SIG-M5 treated with dmso at 0.1 percent for 504 hours (cell line): ENCODE measurements around the gene NWD2.

ENCODE experiments used
- DNase-seq: peaks from one replicate; lab custom pipeline; 2025; ENCODE audit not compliant: unreplicated experiment; lab: John Stamatoyannopoulos, UW

The NWD2 gene

DNA sequence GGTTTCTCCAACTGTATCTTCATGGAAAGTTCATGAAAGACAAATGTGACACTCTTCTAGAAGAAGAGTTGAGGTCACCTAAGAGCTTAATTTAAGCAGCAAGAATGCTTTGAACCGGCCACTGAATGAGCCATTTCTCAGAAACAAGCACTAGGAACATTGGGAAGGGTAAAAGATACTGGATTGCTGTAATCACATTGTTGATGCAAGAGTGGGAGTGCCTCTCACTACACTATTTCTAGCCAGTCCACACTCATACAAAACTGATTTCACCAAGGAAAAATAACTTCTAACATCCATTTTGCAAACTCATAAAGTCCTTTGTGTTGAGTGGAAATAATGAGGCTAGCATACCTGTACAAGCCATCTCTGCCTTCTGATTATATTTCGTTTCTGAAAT lies 221.3 kb downstream of the NWD2 start:
- DNase-seq, result no peak

DNA sequence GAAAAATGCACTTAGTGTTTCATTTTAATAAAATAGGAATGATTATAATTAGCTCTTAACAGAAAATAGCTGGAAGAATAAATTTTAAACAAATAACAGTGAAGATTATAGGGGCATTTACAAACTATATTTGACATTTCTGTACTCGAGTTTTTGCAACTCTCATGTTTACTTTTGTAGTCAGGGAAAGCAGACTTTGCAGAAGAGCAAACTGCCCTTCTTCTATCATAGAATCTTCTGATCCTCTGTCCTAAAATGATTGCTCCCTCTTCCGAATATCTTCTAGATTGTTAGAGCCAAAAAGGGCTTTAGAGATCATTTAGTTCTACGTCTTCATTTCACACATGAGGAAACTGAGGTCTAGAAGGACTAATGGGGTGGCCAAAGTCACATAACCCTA lies 222.7 kb downstream of the NWD2 start:
- no peak for DNase-seq

DNA sequence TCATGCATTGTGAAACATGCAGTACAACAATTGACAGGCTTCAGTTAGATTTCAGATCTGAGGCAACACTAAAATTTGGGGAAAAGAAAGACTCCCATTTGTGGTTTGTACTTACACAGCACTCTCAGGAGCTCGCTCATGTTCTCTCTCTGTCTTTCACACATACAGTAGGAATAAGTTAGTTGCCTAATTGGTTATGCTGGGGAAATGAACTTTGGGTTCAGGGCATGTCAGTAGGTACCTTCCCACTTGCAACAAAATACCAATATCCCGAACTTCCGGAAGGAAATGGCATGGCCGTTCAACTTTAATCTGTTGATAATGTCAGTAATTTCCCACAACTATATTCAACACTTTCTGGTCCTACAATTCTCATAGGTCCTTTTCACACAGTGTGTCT lies 223.3 kb downstream of the NWD2 start:
- DNase-seq, result no peak

DNA sequence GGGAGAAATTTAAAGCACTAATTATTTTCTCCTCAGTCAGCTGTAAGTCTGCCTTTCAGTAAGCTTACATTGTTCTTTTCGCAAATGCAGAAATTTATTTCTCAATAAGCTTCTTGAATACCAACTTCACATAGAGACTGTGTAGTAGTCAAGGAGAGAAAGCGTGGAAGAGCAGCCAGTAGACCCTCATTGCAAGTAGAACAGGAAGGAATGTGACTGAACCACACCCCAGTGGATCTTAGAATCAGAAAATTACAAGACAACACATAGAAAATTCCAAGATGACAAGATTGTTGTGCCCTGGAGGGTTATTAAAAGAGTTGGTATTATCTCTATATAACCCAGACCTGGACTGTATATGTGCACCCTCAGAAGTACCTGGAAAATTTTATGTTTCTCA lies 224.7 kb downstream of the NWD2 start:
- DNase-seq, result no peak

DNA sequence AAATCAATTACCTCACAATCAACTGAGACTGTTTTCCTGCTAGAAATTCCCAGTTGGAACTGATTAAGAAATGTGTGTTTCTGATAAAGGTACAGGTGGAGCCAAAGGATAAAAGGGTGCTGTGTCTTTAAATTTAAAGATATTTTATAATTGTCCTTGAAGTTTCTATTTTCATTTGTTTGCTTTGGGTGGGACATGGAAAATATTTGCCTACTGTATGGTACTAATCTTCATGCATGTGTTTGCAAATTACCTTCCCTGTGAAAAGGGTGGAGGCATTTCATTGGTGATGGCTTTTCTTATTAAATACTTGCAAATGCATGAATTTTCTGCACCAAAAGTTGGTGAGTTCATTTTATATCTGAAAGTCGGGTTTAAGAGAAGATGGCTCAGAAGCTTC lies 225.7 kb downstream of the NWD2 start:
- no peak for DNase-seq

DNA sequence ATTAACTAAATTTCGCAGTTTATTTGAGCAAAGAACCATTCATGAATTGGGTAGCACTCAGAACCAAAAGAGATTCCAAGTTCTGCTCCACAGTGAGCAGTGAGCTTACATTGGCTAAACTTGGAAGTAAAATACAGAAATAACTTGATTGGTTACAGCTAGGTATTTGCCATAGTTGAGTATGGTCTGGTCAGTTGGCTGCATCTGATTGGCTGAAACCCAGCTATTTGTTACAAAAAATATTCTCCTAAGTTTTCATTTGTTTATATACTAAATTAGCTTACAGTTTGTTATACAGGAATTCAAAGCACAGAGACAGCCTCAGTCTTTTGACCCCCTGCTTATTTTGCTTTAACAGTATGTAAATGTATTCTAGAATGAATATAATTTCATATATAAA lies 226.6 kb downstream of the NWD2 start:
- no peak for DNase-seq

DNA sequence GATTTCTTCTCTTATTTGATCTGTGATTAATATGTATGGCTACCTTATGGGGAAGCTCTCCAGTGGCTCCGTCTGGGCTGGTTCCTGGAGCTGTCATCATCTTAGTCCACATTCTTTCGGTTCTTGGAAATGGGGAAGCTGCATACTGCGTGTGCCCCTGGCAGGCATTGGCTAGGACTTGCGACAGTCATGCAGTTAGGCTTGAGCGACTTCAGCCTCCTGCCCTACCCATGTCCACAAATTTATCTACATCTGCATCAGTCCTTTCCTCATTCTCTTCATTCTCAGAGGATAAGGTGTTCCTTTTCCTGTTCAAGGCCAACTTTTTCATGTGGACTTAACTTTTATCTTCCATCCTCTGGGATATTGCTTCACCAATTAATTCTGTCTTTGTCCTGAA lies 227.4 kb downstream of the NWD2 start:
- DNase-seq, result peak; percentile 77

DNA sequence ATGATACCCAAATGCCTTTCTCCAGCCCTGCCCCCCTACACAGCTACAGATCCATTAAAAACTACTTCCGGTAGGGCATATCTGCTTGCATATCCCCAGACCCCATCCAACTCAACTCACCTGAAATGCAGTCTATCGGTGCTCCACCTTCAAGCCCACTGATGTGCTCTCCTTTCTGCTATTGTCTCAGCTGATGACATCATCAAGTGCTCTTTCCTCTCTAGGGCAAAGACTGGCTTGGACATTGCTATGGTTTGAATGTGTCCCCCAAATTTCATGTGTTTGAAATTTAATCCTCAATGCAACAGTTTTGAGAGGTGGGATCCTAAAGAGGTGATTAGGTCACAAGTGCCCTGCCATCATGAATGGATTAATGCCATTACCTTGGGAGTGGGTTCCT lies 229.3 kb downstream of the NWD2 start:
- no peak for DNase-seq

DNA sequence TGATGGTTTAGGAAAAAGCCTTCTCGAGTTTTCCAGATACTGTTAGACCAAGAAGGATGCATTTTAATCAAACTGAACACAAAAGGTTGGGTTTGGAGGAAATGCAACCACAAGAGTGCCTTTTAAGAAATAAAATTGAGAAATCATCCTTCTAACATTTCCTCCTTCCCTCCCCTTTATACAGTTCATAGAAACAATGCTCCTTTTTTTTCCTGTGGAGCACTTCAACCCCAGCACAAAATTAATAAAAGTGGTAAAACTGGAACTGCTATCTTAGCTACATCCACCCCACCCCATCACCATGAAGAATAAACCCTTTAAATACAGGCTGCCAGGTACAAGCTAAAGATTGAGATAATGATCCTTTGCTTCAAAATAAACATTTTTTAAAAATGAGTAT lies 230.5 kb downstream of the NWD2 start:
- peak; percentile 16 for DNase-seq

DNA sequence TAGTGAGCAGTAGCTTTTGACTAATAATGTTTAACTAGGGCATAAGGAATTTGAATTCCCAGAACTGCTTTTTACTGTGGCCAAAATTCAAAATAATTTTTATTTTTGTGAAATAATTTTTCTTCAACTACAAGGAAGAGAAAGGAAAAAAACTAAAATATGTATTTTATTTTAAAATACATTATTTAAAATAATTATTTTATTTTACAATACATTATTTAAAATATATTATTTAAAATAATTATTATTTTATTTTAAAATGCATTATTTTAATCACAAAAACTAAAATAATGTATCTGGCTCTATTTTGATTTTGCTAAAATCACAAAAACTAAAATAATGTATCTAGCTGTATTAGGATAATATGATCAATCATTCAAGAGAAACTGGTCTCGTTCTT lies 231.2 kb downstream of the NWD2 start:
- no peak for DNase-seq

DNA sequence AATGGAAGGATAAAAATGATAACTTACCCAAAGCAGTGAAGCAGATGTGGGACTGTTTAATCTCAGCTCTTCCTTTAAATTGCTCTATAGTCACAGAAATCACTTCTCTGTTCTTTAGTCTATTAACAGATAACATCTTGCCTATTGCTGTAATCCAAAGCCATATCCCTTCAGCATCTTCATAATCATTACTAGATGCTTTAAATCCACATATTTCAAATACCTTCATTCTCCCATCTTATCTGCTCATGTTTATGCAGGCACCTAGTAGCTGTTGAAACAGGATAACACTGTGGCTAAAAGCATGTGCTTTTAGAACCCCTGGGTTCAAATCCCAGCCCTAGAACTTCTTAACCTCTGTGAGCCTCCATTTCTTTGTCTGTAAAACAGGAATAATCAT lies 231.7 kb downstream of the NWD2 start:
- no peak for DNase-seq

DNA sequence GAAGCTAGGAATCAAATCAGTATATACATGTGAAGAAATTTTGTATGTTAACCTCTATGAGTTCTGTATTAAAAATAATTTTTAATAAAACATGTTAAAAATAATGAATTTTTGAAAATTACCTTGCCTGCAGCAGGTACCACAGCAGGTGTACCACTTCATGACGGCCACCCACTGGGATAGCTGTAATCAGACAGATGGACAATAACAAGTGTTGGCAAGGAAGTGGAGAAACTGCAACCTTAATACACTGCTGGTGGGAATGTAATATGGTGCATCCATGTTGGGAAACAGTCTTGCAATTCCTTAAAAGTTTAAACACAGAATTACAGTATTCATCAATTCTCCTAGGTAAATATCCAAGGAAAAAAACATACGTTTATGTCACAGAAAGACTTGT lies 232.1 kb downstream of the NWD2 start:
- no peak for DNase-seq

DNA sequence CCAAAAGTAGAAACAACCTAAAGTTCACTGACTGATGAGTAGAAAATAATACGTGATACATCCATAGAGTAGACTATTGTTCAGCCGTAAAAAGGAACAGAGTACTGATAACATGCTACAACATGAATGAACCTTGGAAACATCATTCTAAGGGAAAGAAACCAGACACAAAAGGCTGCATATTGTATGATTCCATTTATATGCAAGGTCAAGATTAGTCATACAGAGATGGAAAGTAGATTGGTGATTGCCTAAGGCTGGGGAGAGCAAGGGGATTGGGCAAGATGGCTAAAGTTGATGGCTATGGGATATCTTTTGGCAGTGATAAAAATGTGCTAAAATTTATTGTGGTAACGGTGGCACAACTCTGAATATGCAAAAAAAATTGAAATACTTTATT lies 232.6 kb downstream of the NWD2 start:
- DNase-seq, result peak; percentile 42

DNA sequence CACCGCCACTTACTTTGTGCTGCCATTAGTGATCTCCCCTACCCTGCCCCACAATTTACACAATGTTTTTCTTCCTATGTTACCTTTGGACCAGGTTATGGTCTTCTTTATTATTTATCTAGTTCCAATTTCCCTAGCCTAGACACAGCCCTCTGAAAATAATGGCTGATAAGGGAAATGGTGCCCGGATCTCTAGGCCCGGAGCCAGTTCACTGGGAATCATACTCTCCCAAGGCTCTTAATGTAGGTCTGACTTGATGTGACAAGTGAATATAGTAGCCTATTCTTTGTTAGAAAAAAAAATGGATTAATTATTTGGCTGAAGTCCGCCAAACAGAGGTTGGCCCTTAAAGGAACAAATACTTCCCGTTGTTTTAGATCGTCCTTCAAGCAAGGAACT lies 233.6 kb downstream of the NWD2 start:
- DNase-seq, result no peak

DNA sequence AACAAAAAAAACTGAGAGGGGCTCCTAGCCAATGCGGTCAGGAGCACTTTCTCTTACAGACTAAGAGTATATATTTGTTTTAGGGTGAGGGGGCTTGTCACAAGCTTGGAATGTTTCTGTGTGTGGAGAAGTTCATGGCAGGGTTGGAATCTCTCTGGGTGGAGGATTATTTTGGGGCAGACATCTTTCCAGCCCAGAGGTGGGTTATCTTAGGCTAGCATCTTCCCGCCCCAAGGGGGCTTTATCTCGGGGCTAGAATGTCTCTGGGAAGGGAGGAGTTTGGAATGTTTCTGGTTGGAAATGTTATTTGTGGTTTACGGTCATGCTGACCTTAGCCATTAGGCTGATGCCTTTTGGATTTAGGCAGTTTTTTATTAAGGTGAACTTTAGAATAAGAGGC lies 236.0 kb downstream of the NWD2 start:
- no peak for DNase-seq

DNA sequence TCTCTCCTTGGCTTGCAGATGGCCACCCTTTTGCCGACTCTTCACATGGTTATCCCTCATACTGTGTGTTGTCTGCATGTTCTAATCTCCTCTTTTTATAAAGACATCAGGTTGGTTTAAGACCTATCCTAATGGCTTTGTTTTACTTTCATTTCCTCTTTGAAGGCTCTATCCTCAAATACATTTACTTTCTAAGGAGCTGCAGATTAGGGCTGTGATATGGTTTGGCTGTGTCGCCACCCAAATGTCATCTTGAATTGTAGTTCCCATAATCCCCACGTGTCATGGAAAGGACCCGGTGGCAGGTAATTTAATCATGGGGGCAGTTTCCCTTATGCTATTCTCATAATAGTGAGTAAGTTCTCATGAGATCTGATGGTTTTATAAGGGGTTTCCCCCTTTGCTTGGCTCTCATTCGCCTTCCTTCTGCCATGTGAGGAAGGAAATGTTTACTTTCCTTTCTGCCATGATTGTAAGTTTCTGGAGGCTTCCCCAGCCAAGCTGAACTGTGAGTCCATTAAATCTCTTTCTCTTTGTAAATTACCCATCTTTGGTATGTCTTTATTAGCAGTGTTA lies 237.1 kb downstream of the NWD2 start:
- DNase-seq, result peak; percentile 19

DNA sequence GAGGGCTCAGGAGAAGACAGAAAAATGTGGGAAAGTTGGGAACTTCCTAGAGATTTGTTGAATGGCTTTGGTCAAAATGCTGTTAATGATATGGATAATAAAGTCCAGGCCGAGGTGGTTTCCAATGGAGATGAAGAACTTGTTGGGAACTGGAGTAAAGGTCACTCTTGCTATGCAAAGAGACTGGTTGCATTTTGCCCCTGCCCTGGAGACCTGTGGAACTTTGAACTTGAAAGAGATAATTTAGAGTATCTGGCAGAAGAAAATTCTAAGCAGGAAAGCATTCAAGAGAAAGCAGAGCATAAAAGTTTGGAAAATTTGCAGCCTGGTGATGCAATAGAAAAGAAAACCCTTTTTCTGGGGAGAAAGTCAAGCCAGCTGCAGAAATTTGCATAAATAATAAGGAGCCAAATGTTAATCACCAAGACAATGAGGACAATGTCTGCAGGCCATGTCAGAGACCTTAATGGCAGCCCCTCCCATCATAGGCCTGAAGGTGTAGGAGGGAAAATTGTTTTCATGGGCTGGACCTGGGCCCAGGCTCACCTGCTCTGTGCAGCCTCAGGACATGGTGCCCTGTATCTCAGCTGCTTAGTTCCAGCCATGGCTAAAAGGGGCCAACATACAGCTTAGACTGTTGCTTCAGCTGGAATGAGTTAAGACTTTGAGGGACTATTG lies 237.8 kb downstream of the NWD2 start:
- no peak for DNase-seq

DNA sequence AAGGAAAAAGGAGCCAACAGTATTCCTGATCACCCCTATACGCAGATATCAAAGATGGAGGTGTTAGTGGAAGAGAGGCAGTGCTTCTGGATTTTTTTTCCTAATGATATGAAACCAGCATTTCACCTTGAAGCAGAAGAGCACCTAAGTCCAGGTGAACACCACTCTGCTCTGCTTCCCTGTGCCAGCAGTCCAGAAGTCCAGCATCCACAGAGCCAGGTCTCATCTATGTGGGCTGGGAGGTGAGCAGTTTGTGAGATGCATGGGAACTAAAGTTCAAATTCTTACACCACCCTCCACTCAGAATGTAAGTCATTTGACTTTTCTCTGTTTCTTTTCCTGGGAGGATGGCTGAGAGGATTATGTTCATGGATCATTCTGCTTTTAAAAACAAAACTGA lies 239.1 kb downstream of the NWD2 start:
- DNase-seq, result no peak

DNA sequence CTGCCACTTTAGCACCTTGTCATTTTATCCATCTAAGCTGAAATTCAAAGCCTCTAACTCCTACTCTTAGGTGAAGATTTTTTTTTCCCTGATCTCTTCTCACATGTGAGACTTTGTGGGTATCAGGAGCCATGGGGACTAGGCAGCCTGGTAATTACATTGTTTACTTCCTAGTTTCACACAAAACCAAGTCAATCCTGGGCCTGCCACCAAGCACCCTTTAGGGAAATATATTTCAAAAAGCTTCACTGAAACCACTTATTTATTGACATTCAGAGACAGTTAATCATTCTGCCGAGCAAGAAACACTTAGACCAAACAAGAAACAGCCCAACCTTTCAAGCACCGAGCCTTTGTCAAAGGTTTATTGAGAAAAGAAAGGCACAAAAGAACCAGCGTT lies 241.6 kb downstream of the NWD2 start:
- no peak for DNase-seq

DNA sequence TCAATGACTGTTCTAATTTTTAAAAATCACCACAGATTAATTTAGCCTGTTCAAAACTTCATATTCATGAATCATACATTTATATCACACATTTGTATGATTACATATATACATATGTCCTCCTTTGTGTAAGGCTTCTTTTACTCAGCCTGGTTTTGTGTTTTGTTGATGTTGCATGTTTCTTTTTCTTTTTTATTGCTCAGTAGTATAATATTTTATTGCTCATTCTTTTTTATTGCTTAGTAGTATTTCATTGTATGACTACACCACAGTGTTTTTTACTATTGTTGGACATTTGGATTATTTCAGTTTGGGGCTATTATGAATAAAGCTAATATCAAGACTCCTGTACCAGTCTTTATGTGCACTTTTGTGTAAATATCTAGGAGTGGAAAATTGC lies 243.1 kb downstream of the NWD2 start:
- no peak for DNase-seq

DNA sequence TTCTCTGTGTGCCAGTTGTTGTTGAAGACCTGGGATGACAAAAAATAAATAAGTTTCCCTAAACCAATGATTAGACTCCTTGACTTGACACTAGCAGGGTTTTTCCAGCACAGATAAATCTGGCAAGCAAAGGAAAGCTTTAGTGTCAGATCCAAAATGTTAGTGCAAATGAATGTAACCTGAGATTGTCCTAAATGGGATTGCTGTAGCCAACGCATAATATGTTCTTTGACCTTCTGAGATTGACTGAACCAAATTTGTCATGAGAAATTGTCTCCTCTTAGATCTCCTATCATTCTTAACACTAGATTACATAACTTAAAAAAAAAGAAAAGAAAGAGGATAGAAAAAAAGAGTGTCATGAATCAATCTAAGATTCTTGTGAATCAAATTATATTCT lies 245.2 kb downstream of the NWD2 start:
- DNase-seq, result no peak

DNA sequence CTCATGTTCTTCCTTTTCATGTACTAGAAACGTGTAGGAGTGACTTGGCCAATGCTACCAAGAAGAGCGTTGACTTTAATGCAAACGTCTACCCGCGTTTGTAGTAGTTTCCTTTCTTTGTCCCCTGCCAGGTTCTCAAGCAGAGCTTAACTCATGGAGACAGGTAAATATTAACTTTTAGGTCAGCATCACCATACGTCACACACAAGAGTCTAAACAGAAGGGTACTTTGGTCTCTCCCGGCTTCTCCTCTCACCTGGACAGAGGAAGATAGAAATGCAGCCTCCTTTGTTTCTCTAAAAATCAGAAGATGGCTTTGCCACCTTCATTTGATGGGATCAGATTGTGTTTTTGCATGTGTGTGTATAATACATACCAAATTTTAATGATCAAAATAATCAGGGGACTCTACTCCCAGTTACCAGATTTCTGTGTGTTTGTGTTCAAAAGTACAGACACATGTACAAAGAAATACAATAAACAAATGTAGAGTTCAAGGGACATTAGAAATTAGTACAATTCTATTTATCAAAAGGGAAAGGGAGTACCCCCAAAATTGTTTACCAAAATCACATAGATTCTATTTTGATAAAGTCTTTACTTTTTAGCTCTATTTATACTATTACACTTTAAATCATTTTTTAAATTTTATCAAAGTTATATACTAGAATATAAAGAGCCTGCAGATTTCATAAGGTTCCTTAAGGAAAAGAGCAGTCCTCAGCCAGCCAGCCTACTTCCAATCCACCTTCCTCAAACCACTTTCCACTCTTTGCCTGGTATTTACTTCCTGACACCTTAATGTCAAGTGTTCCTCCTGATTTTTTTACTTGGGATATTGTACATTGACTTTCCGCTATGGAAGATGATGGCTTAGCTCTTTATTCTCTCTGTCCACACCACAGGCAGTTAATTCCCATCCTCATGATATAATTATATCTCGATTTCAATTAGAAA lies 246.1 kb downstream of the NWD2 start:
- no peak for DNase-seq
